ENCODE measurements around the gene ABCB6.

Gene ABCB6

DNA sequence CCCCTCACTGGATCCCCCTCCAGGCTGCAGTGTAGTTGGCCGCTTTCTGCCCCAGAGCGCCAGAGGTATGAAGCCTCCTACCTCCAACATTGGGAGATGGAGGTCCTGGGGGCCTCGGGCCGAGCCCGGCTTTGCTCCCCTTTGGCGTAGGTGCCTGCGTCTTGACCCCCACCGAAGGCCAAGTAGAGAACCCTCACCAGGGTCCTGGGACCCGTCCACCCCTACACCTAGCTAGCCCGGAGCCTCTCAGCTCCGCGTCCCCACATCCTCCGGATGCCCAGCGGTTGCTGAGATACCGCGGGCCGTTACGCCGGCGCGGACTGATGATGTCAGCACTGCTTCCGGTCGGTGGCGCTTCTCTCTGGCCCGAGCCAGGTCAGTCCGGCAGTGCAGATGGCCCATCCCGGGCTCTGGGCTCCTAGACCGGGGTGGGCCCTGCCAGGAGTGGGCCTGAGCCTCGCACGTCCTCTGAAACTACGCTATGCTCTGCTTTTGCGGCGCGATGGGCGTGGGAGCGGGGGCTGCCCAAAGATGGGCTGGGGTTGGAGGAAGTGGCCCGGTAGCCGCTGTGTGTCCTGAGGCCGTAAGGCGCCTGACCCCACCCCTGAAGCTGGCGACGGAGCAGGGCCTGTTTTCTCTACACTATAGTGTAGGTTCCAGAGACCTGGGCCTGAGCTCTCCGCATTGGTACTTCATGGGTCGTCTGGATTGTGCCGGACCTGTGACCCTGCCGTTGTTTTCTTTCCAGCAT is 26.6 kb upstream of the ABCB6 start, which contains the start of the genes GLB1L and STK16:
TSS of gene GLB1L (minus strand) at position 297 of the 751 bp plus-strand sequence. CDS start 1,871 bp downstream, outside the sequence.
TSS of gene STK16 (plus strand) at position 332 of the 751 bp plus-strand sequence. CDS start 521 bp downstream, outside the sequence.
- peak; percentile 88 for DNase-seq (ENCODE audit: low spot score)

DNA sequence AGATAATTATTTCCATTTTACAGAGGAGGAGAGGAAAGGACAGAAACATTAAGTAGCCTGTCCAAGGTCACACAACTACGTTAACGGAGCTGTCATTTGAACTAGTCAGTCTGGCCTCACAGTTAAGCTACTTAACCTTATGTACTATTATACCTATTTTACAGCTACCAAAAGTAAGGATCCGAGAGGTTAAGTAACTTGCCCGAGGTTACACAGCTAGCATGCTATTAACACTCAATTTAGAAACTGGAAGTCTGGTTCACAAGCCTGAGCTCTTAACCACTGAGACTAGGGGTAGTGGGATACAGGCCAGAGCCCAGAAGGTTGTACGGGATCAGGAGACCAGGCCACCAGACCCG is 26.0 kb upstream of the ABCB6 start:
- DNase-seq (ENCODE audit: low spot score) = no peak

DNA sequence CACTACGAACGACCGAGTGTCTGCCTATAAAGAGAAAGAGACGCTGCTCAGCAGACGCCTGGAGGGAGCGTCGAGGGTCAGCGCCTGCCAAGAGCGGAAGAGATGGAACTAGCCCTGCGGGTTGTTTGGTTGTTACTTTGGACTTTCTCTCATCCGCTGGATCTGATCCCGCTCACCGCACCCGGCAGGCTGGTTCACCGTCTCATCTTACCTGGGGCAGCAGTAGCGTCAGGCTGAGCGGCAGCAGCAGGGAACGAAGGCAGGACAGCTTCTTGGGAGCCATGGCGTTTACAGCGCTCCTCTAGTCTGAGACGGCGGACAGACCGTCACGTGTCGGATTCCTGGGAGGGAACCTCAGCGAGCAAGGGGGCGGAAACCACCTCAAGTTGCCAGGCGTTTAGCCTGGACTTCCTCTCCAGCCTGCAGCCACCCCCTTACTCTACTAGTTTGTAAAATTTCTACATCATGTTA is 24.6 kb upstream of the ABCB6 start:
- DNase-seq (ENCODE audit: low spot score) = no peak

DNA sequence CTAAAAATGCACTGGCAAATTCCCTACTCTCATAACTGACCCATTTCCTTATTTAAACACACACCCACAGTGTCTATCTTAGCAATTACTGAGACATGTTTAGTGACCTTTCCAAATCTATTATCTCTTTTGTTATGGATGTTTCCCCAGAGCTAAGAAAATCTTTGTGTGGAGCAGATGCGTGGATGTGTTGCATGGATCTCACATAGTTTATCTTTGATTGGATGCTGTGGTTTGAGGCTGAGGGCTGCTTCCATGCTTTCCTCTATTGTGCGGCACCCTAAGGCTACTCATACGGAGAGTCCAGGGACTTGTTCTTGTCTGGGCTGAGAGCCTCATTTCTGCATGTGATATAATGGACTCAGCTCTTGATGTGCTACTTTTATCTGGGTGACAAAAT is 15.6 kb upstream of the ABCB6 start:
- DNase-seq (ENCODE audit: low spot score) = no peak

DNA sequence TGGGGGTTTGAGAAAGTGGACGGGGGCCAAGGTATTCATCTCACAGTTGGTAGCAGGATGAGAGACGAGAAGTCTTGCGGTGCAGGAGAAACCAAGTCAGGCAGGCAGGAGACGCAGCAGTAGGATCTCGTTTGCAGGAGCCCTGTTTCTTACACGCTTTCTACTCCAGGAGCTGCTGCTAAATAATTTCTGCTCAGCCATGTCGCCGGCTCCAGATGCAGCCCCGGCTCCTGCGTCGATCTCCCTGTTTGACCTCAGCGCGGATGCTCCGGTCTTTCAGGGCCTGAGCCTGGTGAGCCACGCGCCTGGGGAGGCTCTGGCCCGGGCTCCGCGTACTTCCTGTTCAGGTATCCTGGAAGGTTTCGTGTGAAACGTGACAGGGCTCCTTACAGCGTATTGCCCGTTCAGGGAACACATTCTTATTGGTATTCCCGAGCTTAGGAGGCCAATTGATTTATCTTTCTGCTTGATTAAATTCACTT is 11.3 kb upstream of the ABCB6 start:
- no peak for DNase-seq (ENCODE audit: low spot score)

DNA sequence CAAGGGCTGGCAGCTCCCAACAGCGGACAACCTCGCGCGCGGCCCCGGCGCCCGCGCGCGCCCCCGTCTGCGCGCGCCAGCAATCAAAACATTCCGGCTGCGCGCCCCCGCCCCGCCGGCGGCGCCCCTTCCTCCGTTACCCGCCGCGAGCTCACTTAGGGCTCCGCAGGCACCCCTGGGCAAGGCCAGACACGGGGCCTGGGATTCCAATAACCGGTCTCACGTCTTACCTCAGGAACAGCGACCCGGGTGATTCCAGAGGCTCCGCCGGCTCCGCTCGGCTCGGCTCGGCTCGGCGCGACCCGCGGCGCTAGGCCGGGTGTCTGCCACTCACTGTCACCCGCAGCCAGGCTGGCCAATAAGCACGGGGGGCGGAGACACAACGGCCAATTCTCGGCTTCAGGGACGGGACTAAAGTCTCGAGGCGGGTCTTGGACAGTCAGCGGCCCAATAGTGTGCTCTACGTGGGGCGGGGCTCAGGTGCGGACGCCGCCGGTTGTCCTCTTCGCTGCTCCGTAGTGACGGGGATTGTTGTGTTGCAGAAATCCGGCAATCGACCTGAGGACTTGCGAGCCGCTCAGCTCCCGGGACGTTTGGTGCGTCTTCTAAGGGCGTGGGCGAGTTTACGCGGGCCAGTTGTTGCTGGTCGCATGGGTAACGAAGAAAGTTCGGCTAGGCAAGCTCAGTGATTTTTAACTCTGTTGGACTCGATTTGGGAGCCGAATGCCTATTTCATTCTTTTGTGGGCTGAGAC is 10.7 kb upstream of the ABCB6 start, which contains the start of the genes ANKZF1 and ATG9A:
TSS of gene ANKZF1 (plus strand) at position 502 of the 754 bp plus-strand sequence. CDS start 452 bp downstream, outside the sequence.
TSS of gene ATG9A (minus strand) at position 332 of the 754 bp plus-strand sequence. CDS start 1,612 bp downstream, outside the sequence.
- peak; percentile 99 for DNase-seq (ENCODE audit: low spot score)

DNA sequence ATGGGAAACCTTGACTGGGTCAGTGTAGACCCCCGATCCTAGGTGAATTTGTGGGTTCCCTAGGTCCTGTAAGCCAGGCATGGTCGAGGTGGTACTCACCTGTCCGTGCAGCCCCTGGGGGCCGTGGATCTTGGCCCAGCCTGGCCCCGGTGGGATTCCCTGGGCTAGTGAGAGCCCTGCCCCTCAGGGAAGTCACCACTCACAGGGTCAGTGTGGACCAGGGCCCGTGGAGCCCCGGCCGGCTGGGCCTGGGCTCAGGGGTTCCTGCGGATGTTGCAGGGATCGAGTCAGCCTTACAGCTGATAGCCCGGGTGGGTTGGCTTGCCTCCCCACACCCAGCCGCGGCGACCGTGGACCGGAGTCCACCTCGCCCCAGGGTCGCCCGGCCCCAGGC is 10.2 kb upstream of the ABCB6 start:
- no peak for DNase-seq (ENCODE audit: low spot score)

DNA sequence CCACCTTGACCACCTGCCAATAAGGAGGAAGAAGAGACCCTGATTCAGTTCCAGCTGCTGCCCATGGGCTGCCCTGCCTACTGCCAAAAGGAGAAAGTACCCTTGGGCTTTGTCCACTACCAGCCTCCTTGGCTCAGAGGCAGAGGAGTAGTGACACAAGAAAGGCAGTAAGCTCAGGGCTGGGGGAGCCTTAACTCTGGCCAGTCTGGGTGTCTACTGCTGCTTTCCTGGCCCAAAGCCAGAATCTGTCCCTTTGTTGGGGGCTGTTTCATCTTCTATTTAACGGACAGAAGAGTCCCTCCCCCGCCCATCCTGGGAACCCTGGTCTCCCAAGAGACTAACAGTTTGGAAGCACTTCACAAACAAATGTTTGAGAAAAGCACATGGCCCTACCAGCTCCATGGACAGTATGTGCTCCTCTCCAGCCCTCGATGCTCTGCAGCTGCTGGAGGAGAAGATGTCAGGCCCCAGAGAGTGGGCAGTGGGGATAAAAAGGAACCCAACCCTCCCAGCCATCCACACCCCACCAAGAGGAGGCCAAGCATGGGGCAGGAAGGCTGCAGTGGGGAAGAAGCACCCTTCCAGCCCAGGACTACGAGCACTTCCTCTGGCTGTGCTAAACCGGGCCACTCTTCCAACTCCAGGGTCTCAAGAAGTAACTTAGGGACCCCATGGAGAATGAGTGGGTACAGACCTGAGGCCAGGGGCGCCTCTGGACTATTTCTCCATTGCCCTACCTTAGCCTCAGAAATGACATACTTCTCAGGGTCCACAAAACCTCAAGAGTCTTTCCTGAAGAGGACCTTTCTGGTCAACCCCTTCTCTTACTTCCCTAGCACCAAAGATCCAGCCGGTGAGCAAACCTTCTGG is 9.5 kb upstream of the ABCB6 start:
- DNase-seq (ENCODE audit: low spot score) = no peak

DNA sequence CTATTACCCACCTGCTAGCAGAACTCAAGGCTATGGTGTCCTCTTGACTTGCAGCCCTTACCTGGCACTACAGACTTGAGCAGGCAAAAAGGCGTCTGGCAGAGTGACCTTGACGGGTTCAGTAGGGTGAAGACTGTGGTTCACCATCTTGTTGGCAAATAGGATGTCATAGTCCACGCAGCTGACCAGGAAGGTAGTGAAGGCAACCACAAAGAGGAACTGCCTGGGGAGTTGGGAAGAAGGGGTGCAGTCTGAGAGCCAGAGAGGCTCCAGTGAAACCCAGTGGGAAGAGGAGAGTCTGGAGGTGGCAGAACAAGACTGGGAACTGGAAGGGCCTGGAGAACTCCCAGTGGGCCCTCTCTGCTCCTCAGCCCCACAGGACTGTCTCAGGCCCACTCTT is 6.6 kb upstream of the ABCB6 start:
- DNase-seq (ENCODE audit: low spot score) = no peak

DNA sequence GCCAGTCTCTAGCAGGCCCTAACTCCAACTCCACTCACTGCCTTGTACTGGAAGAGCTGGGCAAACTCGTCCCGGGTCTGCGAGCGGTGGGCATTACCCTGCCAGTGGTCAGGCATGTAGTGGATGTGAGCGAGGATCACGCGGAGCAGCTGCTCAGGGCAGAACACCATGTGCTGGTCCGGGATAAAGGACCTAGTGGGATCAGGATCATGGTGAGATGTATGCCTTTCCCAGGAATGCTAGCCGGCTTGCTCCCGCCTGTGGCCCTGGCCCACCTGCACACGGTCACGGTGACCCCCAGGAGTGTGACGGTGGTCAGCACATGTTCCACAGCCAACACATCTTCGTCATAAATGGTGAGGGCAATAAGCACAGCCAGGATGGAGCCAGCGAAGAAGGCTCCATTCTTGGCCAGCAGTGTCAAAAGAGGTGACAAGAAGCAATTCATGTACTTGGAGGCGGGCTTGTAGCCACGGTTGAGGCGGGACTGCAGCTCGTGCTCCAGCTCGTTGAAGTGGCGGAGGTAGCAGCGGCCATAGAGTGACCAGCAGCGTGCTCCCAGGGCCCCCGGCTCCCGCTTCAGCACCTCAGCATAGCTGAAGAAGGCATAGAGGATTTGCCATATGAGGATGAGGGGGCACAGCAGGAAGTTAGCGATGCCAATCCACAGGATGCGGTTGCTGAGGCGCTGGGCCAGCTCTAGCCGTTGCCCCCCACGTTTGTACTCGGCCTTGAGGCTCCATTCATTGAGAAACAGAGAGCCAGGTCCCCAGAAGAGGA is 5.3 kb upstream of the ABCB6 start:
- DNase-seq (ENCODE audit: low spot score) = no peak

DNA sequence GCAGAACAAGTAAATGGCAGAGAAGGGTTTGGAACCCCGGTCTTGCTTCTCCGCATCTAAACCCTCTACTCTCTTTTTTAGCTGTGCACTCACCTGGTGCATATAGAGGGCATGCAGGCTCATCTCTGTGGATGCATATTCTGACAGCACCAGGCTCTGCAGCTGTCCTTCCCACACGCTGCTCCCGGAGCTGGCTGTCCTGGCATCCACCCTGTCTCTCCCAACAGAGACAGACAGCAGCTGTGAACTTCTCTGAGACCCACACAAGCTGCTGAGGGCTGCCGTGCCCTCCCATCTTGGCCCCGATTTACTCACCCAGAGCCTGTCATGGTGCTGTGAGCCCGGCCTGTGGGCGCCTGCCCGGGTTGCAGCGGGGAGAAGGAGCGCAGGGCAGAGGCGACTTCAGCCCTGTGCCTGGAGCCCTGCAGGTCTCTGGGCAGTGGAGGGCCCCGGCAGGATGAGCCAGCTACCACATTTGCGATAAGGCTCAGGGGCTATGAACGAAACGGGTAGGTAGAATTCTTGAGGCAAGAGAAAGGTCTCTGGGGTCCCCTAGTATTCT is 3.3 kb upstream of the ABCB6 start:
- no peak for DNase-seq (ENCODE audit: low spot score)

DNA sequence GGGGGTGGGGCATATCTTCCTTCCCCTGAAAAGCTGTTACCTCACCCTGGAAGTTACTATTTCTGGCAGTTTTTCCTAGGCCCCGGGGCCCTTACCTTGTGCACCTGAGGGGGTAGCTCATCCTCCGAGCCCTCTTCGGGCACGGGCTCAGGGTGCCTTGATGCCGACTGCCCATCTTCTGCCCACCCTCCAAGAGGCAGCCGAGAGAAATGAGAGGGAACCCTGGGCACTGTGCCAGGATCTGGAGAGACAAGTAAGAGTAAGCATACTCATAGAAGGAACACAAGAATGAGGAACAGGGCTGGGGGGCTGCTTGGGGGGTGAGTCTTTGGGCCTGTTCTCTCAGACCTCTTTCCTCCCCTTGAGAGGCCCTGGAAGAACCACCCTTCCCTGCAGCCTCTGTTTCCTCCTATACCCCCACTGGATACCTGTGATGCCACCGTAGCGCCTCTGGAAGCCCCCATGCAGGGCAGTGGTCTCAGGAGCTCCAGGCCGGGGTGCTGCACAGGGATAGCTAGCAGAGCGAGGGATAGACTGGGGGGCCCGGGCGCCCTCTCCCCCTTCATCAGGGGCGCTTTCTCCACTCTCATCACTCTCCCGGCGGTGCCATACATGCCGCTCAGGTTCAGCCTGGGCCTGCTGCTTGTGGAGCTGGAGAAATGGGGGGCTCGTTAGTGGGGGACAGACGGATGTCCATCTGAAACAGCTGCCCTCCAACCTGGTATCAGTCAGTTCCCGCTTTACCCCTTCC is 2.1 kb upstream of the ABCB6 start:
- DNase-seq (ENCODE audit: low spot score) = no peak

DNA sequence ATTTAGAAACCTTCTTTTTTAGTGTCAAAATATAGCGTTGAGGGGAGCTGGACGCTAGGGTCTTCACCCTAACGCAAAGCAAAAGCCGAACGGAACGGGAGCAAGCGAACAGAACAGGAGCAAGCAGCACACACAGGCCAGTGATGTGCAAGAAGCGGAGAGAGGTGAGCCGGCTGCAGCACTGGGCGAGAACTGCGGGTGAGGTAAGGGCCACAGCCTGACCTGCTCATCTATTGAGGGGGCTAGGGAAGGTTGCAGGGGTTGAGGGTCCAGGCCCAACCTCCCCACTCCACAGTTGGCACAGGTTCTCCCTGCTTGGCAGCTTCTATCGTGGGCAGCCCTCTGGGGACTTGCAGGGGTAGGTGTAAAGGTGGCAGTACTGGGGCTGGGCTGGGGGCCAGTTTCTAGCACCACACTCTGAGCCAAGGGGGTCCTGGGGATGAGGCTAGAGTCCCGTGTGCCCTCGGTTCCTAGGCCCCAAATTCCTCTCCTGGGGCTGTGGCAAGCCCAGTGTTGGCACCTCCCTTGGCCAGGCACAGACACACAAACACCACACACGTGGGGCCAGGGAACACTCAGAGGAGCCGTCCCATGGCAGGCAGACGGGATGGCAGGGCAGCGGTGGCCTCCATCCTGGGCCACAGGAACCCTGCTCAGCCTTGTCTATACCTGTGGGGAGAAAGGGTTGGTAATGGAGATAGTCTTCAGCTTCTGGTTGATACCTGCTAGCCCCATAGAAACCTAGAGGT is 1.2 kb upstream of the ABCB6 start:
- DNase-seq (ENCODE audit: low spot score) = no peak

DNA sequence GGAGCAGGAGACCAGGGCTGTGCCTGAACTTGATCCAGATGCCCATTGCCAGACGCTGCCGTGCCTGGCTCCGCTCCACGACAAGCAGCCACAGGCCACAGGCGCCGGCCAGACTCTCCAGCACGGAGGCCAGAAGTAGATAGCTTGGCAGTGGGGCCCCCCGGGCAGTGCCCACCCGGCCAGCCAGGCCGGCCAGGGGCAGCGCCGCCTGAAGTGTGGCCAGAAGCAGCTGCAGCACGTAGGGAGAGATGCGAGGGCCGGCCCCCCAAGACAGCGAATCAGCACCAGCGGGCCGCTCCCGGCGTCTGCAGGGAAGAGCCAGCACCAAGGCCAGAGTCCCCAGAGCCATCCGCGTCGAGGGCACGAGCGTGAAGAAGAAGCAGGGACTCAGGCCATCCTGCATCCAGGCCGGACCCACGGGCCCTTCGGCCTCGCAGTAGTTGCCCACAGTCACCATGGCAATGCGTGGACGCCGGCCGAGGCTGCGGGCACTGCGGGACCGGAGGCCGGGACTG is 484 bp downstream of the ABCB6 start:
- peak; percentile 72 for DNase-seq (ENCODE audit: low spot score)

DNA sequence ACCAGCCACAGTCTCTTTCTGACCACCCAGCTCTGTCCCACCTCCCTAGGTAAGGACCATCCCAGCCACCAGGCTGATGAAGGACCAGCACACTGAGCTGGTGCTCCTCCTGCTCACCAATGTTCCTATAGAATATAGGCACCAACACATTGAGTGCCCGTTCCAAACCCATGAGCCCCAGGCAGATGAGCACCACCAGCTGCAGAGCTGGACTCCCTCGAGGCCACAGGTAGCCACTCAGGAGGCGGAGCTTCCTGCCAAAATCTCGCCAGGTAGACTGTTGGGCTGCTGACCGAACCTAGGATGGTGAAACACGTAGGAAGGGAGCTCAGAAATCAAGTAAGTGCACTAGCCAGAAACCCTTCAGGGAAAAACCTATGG is 2.2 kb downstream of the ABCB6 start:
- DNase-seq (ENCODE audit: low spot score) = no peak

DNA sequence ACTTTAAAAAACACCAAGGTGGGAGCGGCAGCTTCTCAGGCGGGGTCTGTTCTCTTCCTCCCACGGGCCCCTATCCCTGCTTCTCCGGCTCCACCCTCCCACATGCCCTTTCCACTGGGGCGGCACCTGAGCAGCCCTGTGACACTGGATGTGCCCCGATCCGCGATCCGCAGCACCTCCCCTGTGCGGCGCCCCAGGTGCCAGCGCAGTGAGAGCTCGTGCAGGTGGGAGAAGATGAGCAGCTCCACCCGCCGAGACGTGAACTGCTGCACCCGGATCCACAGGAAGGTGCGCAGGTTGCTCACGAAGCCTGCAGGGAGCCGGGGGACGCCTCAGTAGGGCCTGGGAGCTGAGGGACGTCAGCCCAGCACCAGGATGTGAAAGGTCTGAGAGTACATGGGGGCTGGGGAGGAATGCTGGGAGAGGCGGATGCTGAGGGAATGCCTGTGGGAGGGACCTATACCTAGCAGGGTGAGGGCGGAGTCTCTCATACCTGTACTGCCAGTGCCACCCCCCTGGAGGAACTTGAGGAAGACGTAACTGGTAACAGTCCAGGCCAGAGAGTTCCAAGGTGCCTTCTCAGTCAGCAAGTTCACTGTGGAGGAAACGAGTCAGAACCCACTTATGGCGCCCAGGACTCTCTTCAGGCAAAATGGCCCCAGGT is 2.8 kb downstream of the ABCB6 start:
- no peak for DNase-seq (ENCODE audit: low spot score)

DNA sequence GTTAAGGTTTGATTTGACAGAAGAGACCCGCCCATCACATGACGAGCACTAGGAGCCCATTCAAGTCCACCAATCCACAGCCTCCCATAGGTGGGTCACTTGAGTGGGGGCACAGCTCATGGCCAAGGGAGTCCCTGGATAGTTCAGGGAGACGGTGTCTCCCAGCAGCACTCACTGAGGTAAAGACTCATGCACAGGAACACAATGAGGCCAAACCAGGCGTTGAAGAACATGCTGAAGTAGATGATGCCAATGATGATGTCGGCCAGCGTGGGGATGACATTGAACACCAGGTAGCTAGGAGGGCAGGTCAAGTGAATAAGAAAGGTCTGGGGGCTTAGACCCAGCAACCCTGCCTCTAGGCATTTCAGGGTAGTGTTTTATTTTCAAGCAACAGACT is 4.0 kb downstream of the ABCB6 start:
- no peak for DNase-seq (ENCODE audit: low spot score)

DNA sequence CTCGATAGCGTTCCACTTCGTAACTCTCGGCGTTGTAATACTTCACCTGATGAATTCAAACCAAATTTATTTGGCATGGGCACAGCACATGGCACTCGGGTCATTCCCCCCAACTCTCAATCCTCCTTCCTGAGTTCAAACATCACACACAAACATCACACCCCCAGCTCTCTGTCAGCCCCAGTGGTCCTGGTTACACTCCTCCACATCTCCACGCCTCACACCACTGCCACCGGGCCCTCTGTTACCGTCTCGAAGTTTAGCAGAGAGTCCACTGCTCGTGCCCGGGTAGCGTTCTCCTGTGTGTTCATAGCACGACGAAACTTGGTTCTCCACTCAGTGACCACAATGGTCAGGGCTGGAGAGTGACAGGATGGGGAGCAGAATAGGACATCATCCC is 4.6 kb downstream of the ABCB6 start:
- DNase-seq (ENCODE audit: low spot score) = no peak
